ENCODE results near the gene PCNP.
"Not testable (repeated sequence)": the region's sequence is repeated elsewhere in the genome, so short reads cannot be mapped to it uniquely, and the experiment has no call there.

The PCNP gene

GRCh38 chr3:101634591-101635196 lies 60.7 kb downstream of the PCNP start:
- DNase-seq = no peak

GRCh38 chr3:101635345-101635744 lies 61.4 kb downstream of the PCNP start:
- no peak for DNase-seq

DNA sequence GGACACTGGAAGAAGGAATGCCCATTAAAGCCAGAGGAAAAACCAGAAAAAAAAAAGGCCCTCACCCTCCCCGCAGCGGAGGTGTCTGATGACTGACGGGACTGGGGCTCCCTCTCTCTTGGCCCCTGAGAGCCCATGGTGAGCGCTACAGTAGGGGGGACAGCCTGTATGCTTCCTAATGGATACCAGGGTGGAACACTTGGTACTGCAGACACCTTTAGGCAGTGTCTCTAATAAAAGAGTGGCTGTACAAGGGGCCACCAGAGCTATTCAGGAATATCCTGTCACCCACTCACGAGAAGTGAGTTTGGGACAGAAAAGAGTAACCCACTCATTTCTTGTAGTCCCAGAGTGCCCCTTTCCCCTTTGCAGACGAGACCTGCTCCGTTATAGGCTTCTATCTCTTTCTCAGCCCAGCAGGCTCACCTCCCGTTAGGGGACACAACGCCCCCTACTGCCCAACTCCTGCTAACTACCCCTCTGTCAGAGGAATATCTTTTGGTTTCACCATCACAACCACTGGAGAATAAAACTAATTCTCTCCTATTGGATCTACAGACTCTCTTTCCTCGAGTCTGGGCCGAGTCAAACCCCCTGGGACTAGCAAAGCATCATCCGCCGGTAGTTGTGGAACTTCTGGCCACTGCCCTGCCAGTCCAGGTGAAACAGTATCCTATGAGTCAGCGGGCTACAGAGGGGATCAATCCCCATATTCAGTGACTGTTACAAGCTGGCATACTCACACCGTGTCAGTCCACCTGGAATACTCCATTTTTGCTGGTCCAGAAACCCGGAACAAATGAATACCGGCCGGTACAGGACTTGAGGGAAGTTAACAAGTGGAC lies 62.2 kb downstream of the PCNP start:
- peak in 1 of 2 experiments; percentile 66 for DNase-seq

DNA sequence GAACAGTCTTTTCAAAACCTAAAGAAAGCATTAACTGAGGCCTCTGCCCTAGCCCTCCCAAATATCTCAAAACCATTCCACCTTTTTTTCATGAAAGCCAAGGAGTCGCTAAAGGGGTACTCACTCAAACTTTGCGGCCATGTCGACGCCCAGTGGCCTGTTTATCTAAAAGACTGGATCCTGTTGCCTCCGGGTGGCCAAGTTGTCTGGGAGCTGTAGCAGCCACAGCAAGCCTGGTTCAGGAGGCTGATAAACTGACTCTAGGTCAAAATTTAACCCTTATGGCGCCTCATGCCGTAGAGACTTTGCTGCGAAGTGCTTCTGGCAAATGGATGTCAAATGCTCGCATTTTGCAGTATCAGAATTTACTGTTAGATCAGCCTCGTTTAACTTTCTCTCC lies 63.5 kb downstream of the PCNP start:
- no peak for DNase-seq

DNA sequence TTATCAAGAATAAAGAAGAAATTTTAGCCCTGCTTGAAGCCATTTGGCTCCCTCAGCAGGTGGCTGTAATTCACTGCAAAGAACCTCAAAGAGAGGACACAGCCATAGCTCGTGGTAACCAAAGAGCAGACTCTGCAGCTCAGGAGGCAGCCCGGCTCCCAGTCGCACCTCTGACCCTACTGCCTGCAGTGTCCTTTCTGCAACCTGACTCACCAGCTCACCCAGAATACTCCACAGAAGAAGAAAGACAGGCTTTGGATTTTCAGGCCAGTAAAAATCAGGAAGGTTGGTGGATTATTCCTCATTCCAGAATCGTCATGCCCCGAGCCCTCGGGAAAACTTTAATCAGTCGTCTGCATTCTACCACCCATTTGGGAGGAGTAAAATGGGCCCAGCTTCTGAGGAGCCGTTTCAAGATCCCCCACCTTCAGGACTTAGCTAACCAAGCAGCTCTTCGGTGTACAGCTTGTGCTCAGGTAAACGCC lies 64.3 kb downstream of the PCNP start:
- no peak for DNase-seq

GRCh38 chr3:101639280-101639963 lies 65.4 kb downstream of the PCNP start:
- DNase-seq = no peak

DNA sequence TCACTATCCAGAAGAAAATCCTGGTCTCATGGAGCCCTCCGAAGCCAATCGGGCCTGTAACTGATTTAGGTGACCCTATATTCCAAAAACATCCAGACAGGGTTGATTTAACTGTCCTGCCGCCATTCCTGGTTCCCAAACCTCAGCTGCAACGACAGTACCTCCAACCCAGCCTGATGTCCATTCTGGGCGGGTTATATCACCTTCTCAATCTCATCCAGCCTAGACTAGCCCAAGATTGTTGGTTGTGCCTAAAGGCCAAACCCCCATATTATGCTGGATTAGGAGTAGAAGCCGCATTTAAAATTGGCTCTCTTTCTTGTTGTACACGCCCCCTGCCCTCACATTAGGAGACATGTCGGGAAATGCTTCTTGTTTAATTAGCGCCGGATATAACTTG lies 66.3 kb downstream of the PCNP start:
- no peak for DNase-seq

GRCh38 chr3:101641397-101642115 lies 67.6 kb downstream of the PCNP start:
- DNase-seq = not testable (repeated sequence)

GRCh38 chr3:101642441-101642840 lies 68.5 kb downstream of the PCNP start:
- DNase-seq = no peak

GRCh38 chr3:101643009-101643844 lies 69.2 kb downstream of the PCNP start:
- DNase-seq = no peak
